ENCODE data around the gene CCDC54.

Gene CCDC54

DNA sequence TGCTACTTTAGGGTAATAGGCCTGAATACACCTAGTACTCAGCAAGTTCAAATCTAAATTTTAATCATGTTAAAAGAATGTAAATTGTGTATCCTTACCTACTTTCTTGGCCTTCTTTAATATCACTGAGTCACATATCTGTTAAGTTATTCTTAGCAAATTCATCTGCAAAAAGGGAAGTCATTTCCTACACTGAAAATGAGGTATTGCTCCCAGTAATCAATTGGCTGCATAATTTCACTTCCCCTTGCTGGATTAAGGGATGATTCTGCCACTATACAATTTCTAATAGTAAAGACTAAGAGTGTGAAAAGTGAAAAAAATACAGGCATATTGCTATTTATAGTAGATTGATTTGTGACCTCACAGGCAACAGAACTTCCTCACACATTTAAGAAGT, 47.8 kb downstream of the CCDC54 start:
- TF ChIP-seq ARNT (IDR thresholded peaks at IDR 0.05) = no peak
- TF ChIP-seq LEF1 (IDR thresholded peaks at IDR 0.05; ENCODE audit: borderline replicate concordance) = no peak
- TF ChIP-seq SP1 (IDR thresholded peaks at IDR 0.05) = no peak
- TF ChIP-seq HDGF (IDR thresholded peaks at IDR 0.05; ENCODE audit: borderline replicate concordance) = no peak
- TF ChIP-seq FOXK2 (IDR thresholded peaks at IDR 0.05) = no peak
- TF ChIP-seq FOXA1 (IDR thresholded peaks at IDR 0.05) = no peak
- TF ChIP-seq L3MBTL2 (conservative IDR thresholded peaks at IDR 0.05) = no peak
- no peak for TF ChIP-seq FOXM1 (IDR thresholded peaks at IDR 0.05; ENCODE audit: borderline replicate concordance)
- no peak for TF ChIP-seq NFRKB (IDR thresholded peaks at IDR 0.05)
- TF ChIP-seq TARDBP (IDR thresholded peaks at IDR 0.05) = no peak
- TF ChIP-seq ZNF384 (IDR thresholded peaks at IDR 0.05) = no peak
- ChIA-PET CTCF (interaction anchor here (0.5 kb wide), 1 partner anchor 21 kb away, joined by 3 read pairs; no protein-coding TSS in a partner anchor), POLR2A (no interaction called here)
- no peak for DNase-seq (ENCODE audit: extremely low spot score)

- no peak for TF ChIP-seq ZNF384 (IDR thresholded peaks at IDR 0.05)
- TF ChIP-seq PKNOX1 (IDR thresholded peaks at IDR 0.05) = no peak
- TF ChIP-seq ARNT (IDR thresholded peaks at IDR 0.05) = no peak
- TF ChIP-seq NFRKB (IDR thresholded peaks at IDR 0.05) = no peak
- TF ChIP-seq TARDBP (IDR thresholded peaks at IDR 0.05) = no peak
- no peak for TF ChIP-seq L3MBTL2 (conservative IDR thresholded peaks at IDR 0.05)
- TF ChIP-seq FOXK2 (IDR thresholded peaks at IDR 0.05) = no peak
- TF ChIP-seq FOXM1 (IDR thresholded peaks at IDR 0.05; ENCODE audit: borderline replicate concordance) = no peak
- TF ChIP-seq SP1 (IDR thresholded peaks at IDR 0.05) = no peak
- no peak for TF ChIP-seq BHLHE40 (IDR thresholded peaks at IDR 0.05; ENCODE audit: borderline replicate concordance)
- POLR2A ChIA-PET = no interaction called here
- DNase-seq (ENCODE audit: extremely low spot score) = no peak
- CTCF ChIA-PET = no interaction called here
Measured at GRCh38 chr3:107426223-107426622, 49.0 kb downstream of the CCDC54 start.

Measured in HEK293T (cell line).